Right hindlimb (tissue), 1 donor: ENCODE data around the gene RNF157.
"Not testable (repeated sequence)": the region's sequence is repeated elsewhere in the genome, so short reads cannot be mapped to it uniquely, and the experiment has no call there.

Source experiments
- DNase-seq: peaks from one replicate; pipeline ENCODE4 v3.0.0-alpha.2; 2018

RNF157 gene

DNA sequence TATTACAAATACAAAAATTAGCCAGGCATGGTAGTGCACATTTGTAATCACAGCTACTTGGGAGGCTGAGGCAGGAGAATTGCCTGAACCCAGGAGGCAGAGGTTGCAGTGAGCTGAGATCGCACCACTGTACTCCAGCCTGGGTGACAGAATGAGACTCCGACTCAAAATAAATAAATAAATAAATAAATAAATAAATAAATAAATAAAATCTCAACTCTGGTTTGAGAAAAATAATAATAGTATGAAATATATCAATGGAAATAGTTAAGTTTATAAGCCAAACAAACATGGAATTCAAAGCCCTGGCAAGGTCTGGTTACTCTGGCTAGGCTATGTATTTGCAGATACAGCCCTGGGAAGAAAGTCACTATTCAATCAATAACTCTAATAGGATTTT lies 53.5 kb downstream of the RNF157 start:
- not testable (repeated sequence) for DNase-seq

DNA sequence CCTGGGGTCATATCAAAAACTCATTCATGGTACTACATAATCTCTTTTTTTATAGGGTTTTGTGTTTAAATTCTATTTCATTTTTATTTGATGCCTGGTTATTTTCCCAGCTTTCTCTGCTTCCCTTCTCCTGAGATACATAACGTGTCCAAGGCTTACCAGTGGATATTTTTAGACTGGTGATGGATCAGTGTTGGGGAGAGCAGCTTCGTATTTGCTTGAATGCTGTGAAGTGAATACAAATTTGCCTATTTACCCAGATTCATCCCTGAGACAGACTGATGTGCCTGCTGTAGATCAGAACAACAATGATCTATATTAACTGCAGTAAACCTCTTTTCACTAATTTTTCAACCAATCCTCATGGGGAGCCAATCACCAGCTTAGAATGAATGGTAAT lies 56.0 kb downstream of the RNF157 start:
- no peak for DNase-seq

DNA sequence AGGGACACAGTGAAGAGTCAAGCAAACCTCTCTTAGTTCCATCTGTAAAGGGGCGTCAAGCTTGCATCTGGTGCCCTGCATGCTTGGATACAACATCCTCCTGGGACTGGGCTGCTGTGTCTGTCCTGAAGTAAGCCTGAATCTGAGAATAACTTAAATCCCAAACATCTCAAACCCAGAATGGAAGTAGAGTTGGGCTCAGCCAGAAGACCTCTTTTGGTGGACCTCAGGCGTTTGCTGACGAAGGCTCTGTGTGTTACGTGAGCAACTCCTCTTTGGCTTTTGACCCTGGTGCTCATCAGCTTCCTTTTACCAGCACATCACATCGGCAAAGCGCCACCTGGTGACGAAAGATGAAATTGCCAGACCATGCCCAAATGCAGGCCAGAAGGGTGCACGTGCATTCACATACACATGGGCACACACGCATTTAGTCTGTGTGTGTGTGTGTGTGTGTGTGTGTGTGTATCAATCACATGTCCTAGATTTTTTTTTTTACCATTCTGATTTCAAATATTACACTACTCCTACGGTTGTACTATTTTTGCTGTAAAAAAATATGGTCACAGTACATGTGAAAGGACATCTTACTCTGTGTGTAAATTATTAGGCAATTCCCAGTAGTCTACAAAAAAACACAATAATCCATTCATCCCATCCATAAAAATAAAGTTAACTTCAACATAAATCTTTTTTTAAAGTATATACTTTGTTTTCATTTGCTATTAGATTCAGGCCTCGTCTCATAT lies 58.1 kb downstream of the RNF157 start:
- peak; percentile 91 for DNase-seq

DNA sequence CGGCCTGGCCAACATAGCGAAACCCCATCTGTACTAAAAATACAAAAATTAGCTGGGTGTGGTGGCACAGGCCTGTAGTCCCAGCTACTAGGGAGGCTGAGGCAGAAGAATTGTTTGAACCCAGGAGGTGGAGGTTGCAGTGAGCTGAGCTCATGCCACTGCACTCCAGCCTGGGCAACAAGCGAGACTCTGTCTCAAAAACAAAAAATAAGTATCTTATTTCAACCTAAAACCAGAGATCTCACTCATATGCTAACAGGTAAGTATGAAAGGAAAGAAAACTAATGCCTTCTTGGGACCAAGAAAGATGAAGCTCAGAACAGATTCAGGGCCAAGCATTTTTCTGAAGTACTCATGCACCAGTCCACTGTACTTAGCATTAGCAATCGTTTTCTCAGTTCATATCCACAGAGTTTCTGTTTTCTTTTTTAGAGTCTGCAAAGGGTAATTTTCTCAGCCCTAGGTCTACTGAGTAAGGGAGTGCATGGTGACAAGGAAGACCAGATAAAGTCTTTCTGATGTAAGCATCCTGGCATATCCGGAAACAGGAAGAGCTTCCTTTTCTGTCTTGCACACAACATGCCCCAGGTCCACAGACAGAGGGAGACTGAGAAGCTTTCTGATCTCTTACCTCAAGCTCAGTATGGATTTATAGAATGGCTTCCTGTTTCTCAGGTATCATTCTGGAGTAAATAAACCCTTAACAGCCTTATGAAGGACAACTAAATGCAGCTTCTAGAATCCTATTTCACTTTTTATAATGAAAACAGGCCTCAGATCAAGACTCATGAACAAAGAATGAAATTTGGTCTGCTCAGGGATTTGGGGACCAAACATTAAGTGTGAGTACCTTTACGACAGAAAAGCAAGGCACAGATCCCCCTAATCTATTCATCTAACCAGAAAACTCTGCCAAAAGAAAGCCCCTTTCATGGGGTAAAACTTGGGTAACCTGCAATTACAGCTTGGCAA lies 60.5 kb downstream of the RNF157 start:
- no peak for DNase-seq

DNA sequence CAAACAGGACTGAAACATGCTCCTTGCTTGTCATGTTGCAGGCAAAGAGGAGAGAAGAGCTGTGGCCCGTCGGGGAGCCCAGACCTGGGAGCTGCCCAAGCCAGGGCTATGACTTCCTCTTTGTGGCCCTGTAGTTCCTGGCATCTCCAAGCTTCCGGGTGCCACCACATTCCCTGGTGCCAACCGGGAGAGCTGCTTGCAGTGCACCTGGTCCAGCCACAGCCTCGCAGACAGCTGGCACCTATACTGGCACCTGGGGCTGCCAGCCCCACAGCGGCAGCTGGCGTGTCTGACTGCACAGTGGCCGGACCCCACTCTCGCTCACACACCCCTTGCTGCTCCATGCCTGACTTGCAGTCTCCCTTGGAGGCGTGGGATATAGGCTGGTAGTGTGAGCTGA lies 62.2 kb downstream of the RNF157 start:
- no peak for DNase-seq

DNA sequence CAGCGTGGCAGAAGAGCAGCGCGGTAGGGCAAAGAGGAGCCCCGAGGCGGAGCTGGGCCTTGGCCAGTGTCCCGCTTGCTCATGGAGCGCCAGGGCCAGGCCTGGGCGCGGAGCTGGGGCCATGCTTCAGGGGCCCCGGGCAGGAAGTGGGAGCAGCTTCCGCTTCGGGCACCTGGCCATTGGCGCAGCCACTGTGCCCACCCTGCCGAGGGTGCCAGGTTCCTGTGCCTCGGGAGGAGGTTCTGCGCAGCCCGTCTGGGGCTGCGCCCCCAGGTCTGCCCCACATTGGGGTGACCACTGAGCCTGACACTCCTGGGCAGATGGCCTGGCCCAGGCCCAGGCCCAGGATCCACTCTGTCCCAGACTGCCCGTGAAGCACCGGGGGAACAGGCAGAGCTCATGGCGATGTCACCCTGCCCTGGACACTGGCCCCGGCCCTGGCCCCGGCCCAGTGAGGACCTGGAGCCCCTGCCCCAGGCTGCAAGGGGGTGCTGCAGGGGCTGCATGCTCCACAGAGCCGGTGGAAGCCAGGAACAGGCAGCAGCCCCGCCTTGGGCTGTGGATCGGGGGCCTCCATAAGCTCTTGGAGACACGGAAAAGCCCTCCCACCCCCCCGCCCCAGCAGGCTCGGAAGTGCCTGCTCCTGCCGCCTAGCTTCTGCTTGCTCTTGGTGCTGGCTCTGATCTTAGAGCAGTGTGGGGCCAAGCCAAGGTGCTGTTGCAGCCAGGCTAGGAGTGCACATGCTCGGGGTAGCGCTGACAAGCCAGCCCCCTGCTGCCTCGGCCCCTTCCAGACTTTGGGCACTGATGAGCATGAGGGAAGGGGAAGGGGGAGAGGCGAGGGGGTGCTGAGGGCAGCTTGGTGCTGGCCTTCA lies 63.4 kb downstream of the RNF157 start:
- DNase-seq = no peak

DNA sequence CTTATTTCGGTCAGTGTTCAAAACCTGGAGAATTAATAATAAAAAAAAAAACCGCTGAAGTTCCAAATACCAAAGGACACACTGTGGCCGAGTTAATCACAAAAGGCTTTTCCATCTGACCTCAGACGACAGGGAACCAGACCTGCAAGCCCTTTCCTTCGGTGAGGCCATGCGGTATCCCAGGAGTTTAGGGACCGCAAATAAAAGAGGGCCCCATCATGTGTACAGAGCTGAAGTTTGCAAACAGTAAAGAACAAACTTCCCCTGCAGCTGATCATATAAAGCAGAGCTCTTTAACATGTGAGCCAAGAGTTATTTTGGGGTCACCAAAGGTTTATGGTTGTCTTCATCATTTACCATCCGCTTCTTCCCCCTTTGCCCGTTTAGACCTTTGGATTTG lies 66.3 kb downstream of the RNF157 start:
- DNase-seq = no peak

DNA sequence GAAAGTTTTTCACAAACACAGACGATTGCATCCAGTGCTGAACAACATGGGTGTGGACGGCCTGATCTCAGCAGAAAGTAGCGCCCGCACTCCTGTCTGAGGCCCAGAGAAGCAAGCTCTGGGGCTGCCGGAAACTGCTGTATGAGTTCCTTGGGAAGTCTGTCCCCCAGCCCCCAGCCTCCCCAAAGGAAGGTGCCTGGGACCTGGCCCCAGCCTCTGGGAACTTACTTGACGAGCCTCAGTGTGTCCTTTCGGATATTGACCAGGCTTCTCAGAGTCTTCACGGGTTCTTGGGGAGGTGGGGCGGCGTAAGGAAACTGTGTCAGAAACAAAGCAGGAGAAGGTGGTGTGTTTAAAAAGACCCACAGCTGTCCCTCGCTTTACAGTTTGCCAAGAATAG lies 66.8 kb downstream of the RNF157 start:
- no peak for DNase-seq

DNA sequence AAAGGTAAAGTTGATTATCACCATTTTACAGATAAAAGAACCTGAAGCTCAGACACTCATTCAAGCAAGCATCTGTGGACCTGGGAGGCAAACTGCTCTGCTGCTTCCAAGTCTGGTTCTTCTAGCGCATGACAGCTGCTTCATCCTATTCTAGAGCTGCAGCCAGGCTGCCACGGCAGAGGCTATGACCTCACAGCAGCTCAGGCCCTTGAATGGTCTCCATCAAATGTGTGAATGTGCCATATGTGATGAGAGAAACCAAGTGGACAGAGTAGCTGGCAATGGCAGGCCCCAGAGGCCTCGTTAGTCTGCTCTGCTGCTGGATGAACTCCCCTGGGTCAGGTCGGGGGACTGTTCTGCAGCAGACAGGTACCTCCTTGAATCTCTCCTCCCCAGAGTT lies 68.6 kb downstream of the RNF157 start:
- no peak for DNase-seq

DNA sequence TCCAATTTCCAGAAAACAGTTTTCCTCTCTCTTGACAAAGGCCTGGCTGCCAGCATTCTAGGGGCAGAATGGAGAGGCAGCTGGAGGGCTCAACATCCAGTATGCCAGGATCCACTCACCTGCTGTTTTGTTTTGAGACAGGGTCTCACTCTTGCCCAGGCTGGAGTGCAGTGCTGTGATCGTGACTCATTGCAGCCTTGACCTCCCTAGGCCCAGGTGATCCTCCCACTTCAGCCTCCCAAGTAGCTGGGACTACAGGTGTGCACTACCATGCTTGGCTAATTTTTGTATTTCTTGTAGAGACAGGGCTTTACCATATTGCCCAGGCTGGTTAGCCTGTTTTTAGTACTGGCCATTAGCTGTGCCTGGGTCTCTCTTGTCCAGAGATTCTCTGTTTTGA lies 70.2 kb downstream of the RNF157 start:
- DNase-seq = no peak

DNA sequence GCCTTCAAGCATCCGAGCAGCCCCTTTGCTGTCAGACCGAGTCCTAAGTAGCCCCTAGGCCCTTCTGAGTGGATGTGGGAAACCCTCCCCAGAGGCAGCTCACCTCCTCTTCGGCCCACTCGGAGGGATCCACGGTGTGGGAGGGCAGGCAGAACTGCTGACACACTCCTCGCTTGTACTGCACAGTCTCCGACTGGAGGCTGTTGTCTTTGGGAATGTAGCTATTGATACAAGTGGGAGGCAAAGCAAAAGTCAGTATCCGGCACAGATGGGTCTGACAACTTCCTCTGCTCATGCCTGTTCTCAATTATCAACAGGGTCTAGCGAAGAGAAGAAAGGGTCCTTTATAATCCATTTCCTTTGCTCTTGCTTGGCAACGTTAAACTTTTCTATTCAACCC lies 73.4 kb downstream of the RNF157 start:
- DNase-seq = no peak

DNA sequence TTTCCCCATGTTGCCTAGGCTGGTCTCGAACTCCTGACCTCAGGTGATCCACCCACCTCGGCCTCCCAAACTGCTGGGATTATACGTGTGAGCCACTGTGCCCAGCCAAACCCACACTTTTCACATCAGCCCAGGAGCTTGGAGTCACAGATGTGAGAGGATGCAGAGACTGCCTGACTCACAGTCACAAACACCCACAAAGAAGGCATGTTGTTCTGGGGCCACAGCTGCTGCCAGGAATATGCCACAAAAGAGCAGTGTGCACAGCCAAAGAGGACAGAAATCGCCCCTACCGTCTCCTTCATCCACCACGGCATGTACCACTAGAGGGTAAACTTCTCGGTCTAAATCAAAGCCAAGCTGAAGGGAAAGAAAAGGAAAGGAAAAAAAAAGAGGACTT lies 74.1 kb downstream of the RNF157 start:
- no peak for DNase-seq

DNA sequence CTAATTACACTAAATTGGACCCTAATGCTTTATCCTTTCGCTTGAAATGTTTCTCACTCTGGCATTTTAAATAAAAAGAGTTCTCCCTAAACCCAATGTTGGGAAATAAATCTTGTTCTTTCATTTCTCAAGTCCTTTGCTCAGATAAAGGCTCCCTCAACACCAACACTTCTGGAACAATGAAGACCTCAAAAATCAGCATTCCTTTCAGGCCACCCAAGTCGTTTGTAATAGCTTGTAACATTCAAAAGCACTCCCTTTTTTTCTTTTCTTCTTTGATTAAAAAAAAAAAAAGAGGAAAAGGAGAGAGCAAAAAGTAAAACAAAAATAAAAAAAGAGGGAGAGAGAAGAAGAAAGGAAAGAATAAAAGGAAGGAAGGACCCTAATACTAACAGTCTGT lies 76.0 kb downstream of the RNF157 start:
- no peak for DNase-seq

DNA sequence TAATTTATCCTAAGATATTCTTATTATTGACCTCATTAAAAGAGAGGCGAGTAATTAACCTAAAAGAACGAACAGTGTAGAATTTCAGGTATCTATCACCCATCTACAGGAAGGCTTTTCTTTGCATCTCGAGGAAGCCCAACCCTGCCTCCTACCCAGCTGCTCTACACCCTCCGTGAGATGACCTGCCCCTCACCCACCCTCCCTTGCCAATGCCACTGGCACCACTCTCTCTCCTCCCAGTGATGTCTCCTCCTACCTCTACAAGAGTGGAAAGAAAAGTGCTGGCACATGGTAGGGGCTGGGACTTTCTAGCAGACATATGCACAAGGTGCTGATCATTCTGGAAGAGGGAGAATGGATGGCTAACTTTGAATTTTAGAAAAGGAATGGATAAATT lies 76.4 kb downstream of the RNF157 start:
- DNase-seq = no peak

DNA sequence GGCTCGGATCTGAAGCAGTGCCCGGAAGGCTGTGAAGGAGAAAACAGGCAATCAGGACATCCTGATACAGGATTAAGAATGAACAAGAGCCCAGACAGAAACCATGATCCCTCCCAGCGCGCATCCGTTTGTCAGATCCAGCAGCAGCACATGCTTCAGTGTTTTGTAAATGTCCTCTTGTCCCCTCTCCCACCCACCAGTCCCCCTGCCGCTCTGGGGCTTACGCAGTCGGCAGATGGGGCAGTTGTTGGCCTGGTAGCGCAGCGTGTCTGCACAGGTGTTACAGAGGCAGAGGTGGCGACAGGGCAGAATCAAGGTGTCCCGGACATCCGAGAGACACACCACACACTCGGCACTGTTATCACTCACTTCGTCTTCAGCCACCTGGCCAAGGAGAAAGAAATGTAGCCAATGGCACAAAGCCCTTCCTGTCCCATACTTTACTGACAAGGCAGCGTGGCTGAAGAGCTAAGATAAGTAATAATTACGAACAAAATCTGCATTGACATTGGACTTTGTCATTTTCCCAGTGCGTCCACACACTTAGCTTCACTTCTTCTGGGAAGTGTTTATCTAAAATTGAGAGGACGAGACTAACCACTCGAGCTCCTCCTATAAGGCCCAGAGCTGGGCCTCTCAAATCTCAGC lies 78.5 kb downstream of the RNF157 start:
- no peak for DNase-seq

DNA sequence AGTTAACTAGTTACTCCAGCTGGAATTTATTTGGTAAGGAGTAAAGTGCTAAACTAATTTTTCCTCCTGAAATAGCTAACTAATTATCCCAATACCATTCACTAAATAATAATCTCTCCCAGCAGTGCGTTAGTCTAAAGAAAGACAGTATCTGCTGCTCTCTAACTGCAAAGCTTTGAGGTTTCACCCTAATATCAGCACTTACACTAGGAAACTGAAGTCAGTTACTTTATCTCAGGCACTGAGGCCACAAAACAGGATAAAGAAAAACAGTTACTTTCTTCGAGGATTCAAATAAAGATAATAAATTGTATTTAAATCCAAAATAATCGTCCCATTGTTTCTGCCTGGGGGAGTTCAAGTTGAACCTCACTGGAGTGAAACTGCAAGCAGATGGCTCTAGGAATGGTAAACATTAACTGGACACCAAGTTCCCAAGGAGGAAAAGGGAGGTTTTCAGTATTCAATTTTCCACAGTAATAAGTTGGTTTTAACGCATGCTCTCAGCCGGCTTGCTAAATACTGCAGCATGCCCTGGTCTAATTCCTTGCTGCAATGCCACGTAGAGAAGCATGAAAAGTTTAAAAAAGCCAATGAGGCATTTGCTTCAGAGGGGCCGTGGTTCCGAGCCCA lies 79.3 kb downstream of the RNF157 start:
- DNase-seq = no peak

DNA sequence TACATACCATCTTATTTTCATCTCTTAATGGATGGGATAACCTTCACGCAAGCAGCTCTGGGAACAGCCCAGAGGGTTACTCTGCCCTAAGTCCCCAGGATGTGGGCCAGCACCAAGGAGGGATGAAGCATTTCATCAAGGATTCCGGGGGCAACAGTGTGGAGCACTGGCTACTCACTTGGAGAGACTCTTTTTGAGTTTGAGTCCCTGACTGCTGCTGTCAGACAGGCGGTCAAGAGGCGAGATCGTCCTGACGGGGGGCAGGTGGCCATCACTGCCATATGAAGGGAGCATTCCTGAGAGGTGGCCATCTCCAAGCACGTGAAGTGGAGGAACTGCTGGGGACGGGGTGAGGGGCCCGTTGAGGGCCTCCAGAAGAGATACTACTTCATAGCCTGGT lies 81.1 kb downstream of the RNF157 start:
- no peak for DNase-seq

DNA sequence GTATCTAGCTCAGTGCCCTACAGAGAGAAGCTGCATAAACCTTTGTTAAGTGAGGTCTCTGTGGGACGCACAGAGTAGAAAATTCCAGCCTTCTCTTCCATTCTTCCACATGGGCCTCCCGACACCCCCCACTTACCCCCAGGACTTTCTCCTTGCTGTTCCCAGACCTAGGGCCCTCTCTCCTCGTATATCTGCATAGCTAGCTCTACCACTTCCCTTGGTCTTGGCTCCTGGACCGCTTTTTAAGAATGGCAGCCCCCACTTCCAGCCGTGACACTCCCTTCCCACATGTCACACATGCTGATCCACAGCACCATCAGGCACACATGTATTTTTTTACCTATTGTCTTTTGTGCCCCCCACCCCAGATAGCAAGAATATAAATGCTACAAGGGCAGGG lies 82.5 kb downstream of the RNF157 start:
- DNase-seq = no peak

DNA sequence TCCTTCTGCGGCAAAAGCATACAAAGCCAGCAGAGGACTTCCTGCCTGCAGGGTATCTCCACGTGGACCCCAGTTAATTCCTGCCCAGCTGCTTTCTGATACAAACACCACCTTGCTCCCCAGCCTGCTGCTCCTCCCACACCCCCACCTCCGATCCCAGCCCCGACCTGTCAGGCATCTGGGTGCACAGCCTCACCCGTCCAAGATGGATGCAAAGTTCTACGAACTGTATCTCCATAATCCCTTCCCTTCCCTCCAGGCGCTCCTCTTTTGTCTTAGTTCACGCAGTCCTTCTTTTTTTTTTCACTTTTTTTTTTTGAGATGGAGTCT lies 83.7 kb downstream of the RNF157 start:
- DNase-seq = no peak

DNA sequence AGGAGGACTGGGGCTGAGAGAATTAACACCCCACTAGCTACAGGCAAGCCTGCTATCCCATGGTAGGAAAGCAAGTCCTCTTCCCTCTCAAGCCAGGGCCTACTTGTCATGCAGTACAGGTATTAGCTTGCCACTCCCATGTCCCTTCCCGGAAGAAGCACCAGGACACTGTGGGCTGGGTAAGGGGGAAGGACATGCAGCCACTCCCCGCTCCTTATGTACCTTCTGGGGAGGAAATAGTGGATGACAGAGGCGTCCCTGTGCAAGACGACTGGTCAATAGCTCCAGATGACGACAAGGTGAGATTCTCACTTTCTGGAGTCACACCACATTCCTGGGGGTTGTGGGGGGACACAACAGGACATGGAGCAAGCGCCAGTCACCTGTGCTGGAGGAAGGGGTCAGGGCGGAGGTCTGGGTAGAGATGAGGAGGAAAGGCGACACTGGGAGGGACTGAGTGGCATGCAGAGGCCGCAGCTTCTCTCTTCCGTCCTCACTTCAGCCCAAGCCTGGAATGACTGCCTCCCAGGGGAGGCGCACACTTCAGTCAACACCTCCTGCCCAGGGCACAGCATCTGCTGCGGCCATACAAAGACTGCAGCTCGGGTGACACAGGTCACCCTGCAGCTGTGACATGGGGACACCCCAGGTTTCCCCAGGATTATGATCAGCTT lies 84.2 kb downstream of the RNF157 start:
- no peak for DNase-seq

DNA sequence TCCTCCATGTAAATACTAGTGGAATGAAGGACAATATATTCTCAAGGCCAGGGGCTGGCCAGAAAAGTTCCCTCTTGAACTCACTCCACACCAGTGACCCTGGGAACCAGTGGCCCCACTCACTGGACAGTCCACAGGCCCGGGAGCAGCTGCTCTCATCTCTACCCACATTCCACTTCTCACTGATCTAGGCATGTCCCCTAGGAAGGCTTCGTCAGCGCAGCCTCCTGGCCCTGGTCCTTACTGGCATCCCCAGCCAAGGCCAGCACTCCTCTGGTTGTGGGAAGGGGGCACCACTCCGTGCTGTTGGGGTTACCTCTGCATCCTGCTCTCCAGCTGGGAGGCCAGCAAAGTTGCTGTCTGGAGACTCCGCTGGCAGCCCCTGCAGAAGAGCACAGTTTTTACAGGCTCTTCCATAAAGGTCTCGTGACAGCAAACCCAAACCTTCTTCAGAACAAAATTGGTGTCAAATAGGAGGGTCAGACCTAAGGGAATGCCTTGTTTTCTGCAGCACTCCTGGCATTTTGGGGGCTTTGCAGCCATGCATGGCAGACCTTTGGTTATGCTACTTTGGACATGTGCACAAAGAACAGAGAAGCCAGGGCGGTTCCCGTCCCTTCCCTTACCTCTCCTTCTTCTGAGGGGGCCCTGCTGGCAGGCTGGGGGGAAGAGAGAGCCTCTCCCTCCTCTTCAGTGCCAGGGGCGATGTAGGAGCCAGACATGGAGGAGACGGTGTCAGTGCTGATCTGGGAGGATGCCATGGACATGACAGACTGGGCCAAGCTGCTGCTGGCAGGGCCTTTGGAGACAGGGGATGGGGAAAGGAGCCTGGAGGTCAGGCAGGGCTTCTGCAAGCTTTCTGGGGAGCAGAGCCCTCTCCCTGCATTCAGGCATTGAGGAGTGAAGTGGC lies 85.1 kb downstream of the RNF157 start:
- no peak for DNase-seq
